GM20431 (cell line): ENCODE data around the gene GOLGA6B.
"Not testable (repeated sequence)": the region's sequence is repeated elsewhere in the genome, so short reads cannot be mapped to it uniquely, and the experiment has no call there.

Experiments
- in situ Hi-C: fragments of 300-500 bp; cut with MseI, MboI; formaldehyde crosslinking; loops from one replicate; pipeline ENCODE4 v1.15.0; 2020; ENCODE audit warnings: low sequenced_read_pairs; ENCODE audit not compliant: unreplicated experiment

Gene GOLGA6B

GRCh38 chr15:72661081-72661480, 6.6 kb downstream of the GOLGA6B start:
- in situ Hi-C loops, result not testable (repeated sequence)

DNA sequence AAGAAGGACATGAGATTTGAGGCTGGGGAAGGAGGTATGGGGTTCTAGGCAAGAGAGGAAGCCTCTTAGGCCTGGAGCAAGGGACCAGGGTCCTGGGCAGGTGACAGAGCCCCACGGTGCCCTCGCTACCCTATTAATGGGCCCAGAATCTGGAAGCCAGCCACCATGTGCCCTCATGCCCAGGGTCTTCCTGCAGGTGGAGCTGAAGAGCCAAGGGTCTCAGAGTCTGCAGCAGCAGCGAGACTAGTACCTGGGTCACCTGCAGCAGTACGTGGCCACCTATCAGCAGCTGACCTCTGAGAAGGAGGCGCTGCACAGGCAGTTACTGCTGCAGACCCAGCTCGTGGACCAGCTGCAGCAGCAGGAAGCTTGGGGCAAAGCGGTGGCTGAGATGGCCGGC, 9.4 kb downstream of the GOLGA6B start:
- in situ Hi-C loops, result not testable (repeated sequence)

GRCh38 chr15:72665706-72666105, 11.2 kb downstream of the GOLGA6B start:
- in situ Hi-C loops, result not testable (repeated sequence)

DNA sequence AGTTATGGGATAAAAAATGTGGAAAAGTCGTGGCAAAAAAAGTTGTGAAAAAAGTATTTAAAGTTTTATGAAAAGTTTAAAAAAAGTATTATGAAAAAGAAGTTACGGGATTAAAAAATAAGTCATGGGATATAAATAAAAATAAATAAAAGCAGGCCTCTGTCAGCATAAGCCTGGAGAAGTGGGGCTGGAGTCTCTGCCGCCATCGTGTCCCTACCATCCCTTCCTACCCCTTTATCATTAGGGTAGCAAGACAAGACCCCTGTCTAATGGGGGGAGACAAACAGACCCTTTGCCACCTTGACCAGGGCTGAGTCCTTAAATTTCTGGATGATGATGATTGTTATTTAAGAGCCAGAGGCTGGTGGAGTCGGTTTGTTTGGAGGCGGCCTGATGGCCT, 15.3 kb downstream of the GOLGA6B start:
- in situ Hi-C loops, result not testable (repeated sequence)

DNA sequence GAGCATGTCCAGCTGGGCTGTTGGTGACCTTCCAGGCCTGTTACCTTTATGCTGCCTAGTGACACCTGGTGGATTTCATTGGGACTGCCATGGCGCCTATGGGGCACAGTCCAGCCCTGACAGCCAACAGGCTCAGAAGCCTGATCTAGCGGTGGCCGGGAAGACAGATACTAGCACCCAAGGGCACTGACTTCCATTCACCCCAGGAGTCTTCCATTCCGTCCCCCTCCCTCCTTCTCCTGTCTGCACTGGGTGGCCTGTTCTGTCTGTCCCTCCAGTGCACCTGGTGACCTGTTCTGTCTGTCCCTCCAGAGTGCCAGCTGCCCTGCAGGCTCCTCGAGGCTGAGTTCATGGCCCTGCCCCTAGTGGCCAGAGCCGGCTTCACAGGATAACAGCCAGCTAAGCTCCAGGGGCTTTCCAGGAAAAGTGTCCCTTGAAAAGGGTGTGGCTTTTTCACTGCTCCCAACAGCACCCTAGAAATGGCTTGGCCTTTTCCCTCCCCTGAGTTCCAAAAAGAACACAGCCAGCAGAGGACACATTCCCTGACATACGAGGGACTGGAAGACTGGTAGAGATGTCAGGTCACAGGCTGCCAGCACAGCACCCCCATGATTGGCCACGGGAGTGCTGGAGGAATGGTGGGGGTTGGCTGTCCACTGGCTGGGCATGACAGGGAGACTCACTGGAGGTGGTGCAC, 16.3 kb downstream of the GOLGA6B start:
- in situ Hi-C loops, result not testable (repeated sequence)

DNA sequence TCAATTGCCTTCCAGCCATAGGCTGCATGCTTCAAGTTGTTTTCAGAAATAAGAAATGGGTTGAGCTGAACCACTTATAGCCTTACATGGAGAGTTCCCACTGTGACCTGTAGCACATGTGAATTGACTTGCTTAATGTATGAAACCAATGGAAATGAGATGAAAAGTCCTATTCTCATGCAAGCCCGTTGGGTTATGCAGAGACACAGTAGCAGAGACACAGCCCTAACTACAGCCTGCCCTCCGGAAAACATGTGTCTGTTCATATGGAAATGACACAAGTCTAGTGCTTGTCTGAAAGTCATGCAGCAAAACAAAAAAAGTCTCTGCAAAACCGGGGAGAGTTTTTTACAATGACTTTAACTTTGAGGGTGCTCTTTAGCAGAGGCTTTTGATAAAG, 17.0 kb downstream of the GOLGA6B start:
- in situ Hi-C loops, result no loop called here

- in situ Hi-C loops, result no loop called here
Observed at GRCh38 chr15:72676838-72677237, 22.3 kb downstream of the GOLGA6B start.

- in situ Hi-C loops, result no loop called here
Observed at GRCh38 chr15:72680931-72681330, 26.4 kb downstream of the GOLGA6B start.

- in situ Hi-C loops, result no loop called here
Observed at GRCh38 chr15:72682772-72683171, 28.3 kb downstream of the GOLGA6B start.

DNA sequence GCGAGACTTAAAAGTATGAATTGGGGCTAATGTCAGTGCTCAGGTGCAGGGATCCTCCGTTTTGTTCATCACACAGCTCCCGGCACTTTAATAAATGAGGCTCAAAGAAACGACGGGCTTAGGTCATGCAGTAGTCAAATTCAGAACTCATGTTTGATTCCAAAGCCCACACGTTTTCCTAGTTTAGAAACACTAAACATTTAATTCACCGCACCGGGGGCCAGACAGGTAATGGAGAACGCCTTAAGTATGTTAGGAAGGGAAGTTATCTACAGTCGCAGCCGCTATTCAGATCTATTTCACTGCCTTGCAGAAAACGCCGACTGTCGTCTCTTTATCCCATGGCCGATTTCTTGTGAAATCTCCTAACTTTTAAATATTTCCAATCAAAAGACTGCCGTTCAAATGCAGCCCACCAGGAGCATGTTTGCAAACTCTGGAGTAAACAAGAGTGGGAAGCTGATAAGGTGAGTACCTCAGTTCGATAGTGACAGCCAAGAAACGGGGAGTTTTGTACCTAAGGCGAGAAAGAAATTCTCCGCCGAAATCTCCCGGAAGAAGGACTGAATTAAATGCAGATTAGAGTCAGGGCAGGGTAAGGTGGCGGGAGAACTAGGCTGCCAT, 30.9 kb downstream of the GOLGA6B start:
- in situ Hi-C loops, result no loop called here

DNA sequence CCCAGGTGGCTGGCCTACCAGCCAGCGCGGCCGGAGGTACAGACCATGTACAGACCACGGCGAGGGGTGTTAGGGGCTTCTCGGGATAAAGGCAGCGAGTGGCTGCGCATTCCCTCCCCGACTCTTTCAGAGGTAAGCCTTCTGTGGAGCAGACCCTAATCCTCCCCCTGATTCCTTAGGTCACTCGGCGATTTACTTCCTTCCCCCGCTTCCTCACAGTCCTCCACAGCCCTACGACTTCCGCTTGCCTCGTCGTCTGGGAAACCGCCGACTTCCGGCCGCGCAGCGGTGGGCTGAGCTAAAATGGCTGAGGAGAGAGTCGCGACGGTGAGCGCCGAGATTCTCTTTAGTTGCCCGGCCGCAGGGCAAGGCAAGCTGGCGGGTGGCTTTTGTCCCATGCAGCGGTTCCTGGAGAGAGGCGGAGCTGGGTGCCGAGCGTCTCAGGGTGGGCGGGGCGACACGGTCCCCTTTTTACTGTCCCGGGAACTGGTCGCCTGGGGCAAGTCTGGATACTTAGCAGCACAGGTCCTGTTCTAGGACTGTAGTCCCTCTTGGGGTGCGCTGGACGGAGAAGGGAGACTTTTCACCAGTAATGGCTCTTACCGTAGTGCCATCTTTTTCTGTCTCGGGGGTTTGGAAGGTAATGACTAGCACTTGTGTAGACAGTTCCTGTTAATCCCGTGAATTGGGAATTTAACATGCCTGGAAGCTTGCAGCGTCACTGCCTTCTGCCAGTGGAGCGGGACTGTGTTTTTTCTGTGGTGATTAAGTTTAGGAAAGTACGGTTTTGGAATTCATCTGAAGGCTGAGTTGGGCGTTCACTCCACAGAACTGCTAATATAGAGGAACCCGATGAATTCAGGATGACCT, 31.7 kb downstream of the GOLGA6B start, which contains the start of the genes BBS4 and HIGD2B:
TSS of gene BBS4 (plus strand) at position 283 of the 870 bp plus-strand sequence. CDS start at position 304, 21 bp downstream.
TSS of gene HIGD2B (minus strand) at position 258 of the 870 bp plus-strand sequence. CDS start 9,808 bp downstream, outside the sequence.
- in situ Hi-C loops, result no loop called here

DNA sequence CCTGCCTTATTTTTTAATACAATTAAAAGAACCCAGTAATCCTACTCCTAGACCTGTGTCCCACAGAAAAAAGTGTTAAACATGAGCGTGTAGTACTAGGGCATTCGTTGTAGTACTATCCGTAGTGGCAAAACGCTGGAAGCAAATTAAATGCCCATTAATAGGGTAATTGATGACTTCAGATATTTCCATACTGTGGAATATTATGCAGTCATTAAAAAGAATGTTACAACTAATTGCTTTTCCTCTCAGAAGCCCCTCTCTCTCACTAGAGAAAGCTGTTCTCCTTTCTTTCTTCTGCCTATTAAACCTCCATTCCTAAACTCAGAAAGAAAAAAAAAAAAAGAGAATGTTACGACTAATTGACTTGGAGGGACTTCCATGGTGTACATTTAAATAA, 34.2 kb downstream of the GOLGA6B start:
- in situ Hi-C loops, result no loop called here

- in situ Hi-C loops, result no loop called here
Observed at GRCh38 chr15:72690938-72691337, 36.4 kb downstream of the GOLGA6B start.

- in situ Hi-C loops, result no loop called here
Observed at GRCh38 chr15:72698938-72699337, 44.4 kb downstream of the GOLGA6B start.

GRCh38 chr15:72700076-72700475, 45.6 kb downstream of the GOLGA6B start:
- in situ Hi-C loops, result loop anchor here (25.0 kb wide), 1 partner anchor 387 kb away; no protein-coding TSS in a partner anchor

- in situ Hi-C loops, result loop anchor here (25.0 kb wide), 1 partner anchor 381 kb away; no protein-coding TSS in a partner anchor
Observed at GRCh38 chr15:72706266-72706665, 51.8 kb downstream of the GOLGA6B start.

DNA sequence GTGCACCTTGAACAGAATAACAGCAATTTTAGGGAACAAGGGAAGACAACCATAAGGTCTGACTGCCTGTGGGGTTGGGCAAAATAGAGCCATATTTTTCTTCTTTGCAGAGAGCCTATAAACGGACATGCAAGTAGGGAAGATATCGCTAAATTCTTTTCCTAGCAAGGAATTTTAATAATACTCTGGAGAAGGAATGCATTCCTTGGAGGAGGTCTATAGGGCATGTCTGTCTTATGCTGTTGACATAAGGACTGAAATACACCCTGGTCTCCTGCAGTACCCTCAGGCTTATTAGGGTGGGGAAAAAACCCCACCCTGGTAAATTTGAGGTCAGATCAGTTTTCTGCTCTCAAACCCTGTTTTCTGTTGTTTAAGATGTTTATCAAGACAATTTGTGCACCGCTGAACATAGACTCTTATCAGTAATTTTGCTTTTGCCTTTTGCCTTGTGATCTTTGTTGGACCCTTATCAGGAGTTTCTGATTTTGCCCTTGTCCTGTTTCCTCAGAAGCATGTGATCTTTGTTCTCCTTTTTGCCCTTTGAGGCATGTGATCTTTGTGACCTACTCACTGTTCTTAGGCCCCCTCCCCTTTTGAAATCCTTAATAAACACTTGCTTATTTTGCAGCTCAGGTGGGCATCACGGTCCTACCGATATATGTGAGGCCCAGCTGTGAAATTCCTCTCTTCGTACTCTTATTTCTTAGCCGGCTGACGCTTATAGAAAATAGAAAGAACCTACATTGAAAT, 54.2 kb downstream of the GOLGA6B start:
- in situ Hi-C loops, result loop anchor here (25.0 kb wide), 1 partner anchor 379 kb away; no protein-coding TSS in a partner anchor
